HG03280 (cell line): ENCODE results near the gene AP3D1.
"Not testable (repeated sequence)": the region's sequence is repeated elsewhere in the genome, so short reads cannot be mapped to it uniquely, and the experiment has no call there.

Experiments
- ATAC-seq: cut with Tn5 transposase; IDR thresholded peaks from one replicate; pipeline ENCODE4 v1.9.1; 2021; ENCODE audit warnings: mild to moderate bottlenecking, moderate library complexity; ENCODE audit not compliant: unreplicated experiment

The AP3D1 gene

DNA sequence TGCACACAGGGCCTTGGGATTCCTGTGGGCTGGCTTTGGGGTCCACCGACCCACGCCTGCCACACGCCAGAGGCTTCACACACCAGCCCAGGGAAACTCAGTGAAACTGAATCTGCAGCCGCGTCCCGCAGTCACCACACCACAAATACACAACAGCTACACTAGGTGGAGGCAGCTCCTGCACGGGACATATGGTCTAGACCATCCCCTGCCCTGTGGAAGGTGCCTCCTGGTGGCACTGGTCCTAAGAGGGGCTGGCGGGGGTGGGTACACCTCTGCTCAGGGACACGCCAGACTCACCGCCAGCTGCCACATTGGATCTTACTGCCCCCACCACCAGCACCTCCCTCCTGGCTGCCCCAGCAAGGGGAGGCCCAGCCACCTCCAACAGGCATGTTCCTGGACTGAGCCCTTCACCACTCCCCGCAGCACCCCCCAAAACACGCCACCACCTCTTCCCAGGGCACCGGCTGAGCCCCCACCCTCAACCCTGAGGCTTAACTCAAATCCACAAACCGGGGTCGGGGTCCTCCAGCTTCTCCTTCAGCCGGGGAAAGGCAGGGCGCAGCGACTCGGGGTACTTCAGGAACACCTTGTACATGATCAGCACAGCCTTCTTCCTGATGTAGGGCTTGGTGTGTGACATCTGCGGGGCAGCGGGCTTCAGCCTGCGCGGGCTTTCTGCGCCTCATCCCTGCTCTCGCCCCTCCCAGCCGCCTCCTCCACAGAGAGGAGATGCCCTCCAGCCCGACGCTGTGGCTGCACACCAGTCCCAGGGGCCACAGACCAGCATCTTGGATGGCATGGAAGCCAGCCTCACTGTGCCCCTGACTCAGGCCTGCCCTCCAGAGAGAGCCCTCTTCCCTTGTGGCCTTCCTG is 21.2 kb downstream of the AP3D1 start:
- no peak for ATAC-seq

DNA sequence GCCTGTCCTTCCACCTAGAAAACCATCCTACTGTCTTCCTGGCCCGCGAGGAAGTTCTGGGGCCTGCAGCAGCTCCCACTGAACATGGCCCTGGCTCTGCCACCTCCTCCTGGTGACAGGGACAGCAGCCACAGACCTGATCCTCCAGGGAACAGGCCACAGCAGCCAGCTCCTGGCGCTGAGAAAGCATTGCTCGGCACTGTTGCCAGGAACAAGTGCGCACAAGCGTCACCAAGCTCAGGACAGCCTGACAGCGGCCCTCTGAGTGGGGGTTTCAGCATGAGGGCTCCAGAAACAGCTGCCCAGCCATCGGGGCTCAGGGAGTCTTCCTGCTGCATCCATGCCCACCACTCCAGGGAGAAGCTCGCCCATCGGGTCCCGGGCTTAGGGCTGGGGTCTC is 21.9 kb downstream of the AP3D1 start:
- no peak for ATAC-seq

DNA sequence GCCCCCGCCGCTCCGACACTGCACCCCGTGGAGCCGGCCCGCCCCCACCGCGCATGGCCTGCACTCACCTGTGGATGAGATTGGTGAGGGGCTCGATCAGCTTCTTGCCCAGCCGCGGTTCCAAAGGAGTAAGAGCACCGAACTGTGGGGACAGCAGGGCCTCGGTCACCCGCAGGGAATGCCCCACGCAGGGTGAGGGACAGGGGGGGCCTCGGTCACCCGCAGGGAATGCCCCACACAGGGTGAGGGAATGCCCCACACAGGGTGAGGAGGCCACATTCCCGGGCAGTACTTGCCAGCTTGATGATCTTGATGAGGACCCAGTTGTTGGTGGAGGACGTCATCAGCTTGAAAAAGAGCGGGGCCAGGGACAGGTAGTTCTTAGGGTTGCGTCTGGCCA is 22.3 kb downstream of the AP3D1 start:
- no peak for ATAC-seq

DNA sequence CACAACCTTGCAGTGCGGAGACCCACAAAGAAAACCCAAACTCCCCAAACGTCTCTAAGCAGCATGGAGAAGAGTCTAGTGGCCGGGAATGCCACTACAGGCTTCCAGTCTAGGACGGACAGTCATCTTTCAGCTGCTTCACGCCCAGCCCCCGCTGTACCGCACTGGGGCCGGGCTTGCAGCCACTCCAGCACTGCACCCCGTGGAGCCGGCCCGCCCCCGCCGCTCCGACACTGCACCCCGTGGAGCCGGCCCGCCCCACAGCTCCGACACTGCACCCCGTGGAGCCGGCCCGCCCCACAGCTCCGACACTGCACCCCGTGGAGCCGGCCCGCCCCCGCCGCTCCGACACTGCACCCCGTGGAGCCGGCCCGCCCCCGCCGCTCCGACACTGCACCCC is 23.1 kb downstream of the AP3D1 start:
- not testable (repeated sequence) for ATAC-seq

DNA sequence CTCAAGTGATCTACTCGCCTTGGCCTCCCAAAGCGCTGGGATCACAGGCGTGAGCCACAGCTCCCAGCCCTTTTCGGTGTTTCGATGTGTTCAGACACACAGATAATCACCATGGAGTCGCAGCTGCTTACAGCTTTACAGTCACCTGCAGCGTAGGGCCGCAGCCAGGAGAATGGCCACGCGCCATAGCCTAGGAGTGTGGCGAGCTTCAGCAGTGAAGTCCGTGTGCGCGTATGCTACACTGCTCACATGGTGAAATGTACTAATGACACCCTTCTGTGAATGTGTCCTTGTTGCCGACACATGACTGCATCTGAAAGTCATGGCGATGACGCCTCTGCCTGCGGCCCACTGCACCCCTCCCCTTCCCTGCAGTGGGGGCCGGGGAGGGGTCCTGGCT is 23.6 kb downstream of the AP3D1 start:
- ATAC-seq = no peak

DNA sequence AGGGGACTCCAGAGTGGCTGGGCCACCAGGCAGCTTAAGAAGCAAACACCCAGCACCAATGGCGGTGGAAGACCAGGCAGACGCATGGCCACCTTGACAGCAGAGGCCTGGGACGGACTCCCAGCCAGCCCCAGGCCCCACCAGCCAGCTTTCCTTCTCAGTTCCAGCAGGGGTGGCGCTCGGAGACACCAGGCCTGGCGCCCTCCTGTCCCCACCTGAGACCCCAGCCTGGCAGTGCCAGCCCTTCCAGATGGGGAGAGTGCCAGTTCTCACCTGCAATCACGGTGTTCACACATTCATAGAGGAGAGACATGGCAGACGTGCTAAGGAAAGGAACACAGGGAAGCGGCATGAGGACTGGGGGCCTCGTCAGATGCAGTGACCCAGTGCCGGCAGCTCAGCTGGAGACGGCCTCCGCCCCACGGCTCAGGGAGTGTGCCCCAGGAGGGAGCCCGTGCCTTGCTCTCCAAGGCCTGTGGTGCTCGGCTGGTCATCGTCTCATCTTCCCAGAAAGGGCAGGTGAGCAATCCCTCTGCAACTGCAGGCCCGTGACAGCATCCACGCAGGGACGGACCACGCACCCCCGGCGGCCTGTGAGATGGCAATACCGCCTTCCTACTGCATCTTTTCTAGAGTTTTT is 24.4 kb downstream of the AP3D1 start:
- ATAC-seq = no peak

DNA sequence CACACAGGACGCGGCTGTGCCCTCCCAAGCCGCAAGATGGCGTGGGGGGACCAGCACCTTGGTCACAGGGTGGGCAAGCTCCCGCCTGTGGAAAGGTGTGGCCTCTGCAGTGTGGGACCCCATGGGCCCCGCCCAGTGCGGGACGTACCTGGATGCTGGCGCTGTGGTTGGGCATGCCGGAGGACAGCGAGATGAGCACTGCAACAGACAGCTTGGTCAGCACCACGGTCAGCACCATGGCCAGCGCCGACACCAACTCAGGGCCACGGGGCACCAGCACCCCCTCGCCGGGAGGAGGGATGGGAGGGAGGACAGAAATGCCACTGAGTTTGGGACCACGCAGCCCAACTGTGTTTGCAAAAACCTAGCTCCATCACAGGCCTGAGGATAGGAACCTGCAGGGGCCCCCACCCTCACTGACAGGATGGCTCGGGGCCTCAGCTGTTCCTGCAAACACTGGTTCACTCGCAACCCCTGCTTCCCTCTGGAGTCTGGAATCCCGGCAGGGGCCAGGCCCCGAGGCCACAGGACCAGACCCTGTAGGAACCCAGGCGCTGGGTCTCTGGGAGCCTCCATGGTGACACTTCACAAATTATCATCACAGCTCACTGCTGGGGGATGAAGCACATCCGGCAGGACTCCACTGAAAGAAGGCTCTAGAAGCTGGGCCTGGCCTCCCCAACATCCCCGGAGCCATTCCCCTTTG is 27.5 kb downstream of the AP3D1 start:
- no peak for ATAC-seq

DNA sequence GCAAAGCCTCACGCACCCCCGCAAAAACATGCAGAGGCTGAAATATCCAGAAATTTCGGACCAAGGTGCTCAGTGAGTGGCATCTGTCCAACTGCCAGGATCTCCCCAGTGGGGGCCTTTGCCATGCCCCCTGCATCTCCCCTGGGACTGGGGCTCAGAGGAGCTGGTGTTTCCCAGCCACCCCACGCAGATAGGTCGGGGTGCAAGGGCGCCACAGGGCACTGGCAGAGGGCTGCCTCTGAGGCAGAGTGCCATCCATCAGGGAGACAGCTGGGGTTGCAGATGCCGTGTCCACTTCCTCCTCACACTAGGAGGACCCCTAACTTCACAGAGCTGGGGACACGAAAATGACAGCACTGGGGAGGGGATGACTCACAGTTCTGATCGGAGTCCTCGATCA is 28.4 kb downstream of the AP3D1 start:
- ATAC-seq = no peak

DNA sequence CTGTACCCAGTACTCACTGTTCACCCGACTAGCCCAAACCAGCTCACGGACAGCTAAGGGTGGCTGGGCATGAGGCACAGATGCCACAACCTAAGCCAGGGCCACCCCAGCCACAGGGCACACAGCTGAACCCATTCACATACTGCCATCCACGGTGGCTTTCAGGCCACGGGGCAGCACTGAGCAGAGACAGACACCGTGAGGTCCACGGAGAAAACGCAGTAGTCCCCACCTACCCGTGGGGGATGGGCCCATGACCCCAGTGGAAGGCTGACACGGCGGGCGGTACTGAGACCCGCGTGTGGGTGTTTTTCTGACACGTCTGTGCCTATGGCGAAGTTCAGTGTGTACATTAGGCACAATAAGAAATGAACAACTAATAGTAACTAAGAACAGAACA is 29.1 kb downstream of the AP3D1 start:
- ATAC-seq = no peak

DNA sequence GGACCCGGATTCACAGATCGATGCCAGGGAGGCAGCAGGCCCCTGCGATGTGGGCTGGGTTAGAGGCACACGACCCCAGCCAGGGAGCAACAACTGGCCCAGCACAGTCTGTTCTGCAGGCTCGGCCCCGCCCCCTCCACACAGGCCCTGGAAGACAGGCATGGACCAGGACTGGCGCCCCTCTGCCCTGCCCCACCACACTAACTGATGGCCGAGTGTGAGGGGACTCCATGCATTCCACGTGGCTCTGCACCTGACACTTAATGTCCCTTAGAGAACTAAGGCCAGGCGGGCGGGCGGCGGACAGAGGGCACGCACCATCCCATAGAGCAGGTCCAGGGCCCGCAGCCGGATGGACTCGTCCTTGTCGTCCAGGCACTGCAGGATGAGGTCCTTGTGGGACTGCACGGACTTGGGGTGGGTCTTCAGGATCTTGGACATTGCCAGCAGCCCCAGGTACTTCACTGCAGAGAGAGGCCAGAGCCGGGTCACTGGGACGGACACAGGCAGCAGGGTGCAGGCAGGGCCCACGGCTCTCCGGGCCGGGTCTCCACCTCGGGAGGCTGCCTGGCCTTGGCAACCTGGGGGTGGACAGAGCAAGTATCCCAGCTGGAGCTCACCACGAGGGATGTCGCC is 29.8 kb downstream of the AP3D1 start:
- no peak for ATAC-seq

DNA sequence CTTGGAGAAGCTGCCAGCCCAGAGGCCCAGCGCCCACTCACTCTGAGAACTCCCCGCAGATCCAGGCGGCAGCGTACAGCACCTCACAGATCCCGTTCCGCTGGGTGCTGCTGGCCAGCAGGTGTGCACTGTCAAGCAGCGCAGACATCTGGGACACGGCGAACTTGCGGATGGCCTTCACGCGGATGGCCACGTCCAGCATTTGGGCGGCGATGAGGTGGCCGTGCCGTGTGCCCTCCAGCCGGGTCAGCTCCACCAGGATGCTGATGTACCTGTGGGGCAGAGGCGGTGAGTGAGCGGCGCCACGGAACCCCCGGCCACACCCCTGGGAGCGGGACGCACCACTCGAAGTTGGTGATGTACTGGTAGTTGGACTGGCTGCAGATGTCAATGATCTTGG is 30.5 kb downstream of the AP3D1 start:
- ATAC-seq = no peak

DNA sequence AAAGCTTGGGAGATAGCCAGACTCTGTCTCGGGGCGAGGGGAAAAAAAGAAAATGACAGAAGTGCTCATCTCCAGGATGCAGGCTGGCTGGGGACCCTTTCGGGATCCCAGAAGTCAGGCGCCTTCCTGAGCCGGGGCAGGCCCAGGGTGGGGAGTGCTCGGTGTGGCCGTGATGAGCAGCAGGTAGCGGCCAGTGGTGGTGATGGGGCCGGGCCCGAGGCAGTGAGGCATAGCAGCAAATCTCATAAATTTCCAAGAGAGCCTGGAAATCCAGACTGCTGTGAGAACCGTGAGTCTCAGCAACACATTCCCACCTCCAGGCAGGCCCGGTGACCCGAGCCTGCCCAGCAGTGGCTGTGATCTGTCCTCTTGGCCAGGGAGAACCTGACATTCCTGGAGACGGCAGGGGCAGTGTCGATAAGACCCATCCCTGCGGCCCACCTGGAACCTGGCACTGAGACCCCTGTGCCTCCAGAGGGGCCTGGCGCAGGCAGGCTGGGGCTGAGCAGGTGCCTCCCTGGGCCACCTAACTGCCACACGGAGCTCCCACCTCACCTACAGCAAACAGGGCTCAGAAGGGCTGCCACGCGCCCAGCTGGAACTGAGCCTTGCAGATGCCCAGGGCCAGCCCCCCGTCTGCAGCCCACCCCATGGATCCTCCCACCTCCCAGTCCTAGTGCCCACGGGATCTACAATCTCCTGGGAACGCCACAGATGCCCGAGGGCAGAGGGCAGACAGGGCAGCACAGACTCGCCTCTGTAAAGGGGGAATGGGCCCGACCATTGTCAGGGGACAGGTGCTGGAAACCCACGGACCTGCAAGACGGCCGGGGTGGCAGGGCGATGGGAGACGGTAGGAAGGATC is 31.2 kb downstream of the AP3D1 start:
- no peak for ATAC-seq

DNA sequence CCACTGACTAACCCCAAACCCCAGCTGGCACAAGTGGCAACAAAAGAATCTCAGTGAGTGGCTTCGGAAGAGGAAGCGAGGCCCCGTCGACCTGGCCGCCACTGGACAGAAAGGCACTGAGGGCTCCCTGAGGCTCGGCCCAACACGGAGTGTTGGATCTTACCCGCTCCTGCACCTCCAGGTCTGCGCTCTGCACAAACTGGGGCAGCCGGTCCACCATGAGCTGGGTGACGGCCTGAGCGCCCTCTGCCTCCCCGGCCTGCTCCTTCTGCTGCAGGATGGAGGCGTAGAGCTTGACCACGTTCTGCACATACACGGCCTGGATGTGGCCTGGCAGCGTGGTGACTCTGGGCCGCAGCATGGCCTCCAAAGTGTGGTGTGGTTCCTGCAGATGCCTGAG is 32.9 kb downstream of the AP3D1 start:
- no peak for ATAC-seq

DNA sequence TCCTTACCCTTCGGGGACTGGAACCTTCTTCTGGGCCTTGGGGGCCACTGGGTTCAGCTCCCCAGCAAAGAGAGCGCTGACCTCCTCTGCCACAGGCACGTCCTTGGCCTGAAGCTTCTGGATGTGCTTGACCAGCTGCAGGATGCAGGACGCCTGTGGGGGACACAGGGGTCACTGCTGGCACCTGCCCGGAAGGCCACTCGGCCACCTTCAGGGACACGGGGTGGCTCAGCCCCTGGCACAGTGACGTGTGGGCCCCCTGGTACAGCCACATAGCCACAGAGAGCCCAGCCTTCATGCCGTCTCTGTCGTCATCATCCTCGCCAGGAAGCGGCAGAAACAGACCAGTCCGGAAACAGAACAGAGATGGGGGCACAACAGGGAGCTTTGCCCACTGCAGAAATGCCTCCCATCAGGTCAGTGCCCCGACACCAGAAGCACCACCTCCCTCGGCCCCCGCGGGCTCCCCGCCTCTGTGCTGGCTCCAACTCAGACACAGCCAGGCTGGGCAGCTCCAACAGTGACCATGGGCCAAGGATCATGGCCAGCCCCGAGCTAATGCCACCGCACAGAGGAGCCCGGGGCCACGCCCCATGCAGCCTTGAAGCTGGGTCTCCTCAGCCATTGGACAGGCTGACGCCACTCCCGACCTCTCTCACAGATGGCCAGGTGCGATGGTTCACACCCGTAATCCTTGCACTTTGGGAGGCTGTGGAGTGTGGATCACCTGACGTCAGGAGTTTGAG is 34.0 kb downstream of the AP3D1 start:
- no peak for ATAC-seq

DNA sequence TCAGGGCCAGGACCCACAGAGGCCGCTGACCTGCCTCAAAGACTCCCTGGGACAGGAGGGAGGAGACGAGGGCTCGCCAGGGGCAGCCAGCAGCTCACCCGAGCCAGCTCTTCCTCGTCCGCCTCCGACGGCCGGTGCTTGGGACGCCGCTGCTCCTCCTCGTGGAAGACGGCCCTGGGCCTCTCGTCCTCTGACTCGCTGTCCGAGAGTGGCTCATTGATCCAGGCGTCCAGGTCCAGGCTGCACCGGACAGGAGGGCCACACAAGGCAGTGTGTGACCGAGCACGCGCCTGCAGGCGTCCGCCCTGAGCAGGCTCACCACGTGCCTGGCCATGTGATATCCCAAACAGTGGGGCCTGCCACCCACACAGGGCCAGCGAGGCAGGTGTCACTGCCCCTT is 34.9 kb downstream of the AP3D1 start:
- no peak for ATAC-seq

DNA sequence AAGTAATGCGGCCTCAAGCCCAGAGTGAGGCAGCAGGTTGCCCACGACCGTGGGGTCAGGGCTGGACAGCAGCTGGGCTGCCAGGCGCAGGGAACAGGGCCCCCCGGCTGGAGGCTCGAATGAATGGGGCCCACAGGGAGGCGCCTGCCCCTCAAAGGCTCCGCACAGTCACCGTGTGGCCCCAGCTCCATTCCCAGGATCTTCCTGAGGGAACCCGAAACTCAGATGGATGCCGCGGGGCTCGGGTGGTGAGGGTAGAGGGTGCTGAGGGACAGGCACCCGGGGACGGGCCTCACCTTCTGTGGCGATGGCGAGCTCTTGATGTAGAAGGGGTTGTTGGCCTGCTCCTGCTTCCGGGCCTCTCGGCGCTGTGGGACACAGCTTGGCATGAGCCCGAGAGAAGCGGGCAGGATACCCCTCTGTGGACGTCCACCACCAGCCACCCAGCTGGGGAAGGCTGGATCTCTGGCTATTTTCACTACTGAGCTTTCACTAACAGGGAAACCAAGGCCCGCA is 35.4 kb downstream of the AP3D1 start:
- no peak for ATAC-seq

DNA sequence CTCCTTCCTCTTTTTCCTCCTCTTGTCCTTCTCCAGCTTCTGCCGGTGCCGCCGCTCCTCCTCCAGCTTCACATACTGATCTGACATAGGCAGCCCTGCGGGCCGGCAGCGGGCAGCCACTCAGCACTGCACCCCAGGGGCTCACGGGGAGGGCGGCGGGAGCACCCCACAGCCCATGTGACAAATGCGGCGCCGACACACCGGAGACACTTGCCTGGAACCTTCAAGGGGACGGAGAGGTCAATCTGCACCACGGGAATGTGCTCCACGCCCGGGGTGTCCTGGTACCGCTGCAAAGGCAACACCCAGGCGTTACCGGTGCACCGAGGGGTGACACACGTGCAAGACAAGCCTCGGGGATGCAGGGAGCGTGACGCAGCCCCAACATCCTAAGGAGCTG is 36.0 kb downstream of the AP3D1 start:
- ATAC-seq = no peak

DNA sequence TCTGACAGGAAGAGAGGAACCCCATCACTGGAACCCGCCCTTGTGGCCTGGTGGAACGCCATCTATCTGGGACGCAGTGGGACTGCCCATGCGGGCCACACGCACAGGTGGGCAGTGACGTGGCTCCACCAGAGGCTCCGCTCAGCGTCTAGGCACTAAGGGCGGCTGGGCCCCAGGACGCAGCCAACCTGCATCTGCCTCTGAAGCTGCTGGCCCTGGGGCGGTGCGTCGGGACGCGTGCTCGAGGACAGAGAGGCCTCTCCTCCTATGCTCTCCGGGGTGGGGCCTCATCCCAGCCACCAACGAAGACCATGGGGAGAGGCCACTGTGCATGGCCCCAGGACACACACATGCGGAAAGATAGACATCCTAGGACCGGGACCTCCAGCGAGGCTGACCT is 36.5 kb downstream of the AP3D1 start:
- ATAC-seq = no peak

DNA sequence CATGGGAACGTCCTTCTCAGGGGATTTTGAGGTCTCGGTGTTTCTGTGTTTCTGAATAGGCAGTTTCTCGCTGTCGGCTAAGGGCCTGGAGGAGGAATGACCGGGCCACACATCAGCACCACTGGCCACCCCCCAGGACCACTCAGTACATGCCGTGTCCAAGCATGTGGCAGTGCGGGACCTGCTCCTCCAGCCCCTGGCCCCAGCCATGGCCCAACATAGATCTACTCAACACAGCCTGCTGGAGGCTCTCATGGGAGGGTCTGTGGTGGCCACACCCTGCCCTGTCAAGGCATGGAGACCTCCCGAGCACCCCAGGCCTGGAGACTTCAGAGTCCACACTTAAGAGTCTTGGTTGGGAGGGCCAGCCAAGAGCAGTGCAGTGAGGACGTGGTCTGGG is 37.1 kb downstream of the AP3D1 start:
- no peak for ATAC-seq
